Uterus (tissue), 4 donors: Measurements from ENCODE around the gene WSB1. TPM values are rescaled to one million over a fixed set of nuclear protein-coding genes. Genes with fewer than 3 reads are reported as not detected.

Experiments used
- DNase-seq, 2 donors: peaks; one replicate each; pipeline ENCODE4 v3.0.0-alpha.2; 2019 to 2020
- H3K27ac ChIP-seq, 2 donors: fragments of 200-600 bp; sonication (generic); 1 replicate in 1 of 2; 2 replicates in 1 of 2; pipeline ENCODE4 v1.5.1; 2016 to 2018
- H3K27me3 ChIP-seq, 2 donors: fragments of 200-600 bp; sonication (generic); one replicate each; pipeline ENCODE4 v1.5.1; 2018 to 2019; ENCODE audit warnings: control low read depth in 1 of 2
- H3K36me3 ChIP-seq, 2 donors: fragments of 200-600 bp; sonication (generic); one replicate each; pipeline ENCODE4 v1.5.1; 2019; ENCODE audit warnings: control low read depth in 1 of 2
- H3K4me1 ChIP-seq, 2 donors: fragments of 200-600 bp; sonication (generic); one replicate each; pipeline ENCODE4 v1.5.1; 2018 to 2019; ENCODE audit warnings: control low read depth in 1 of 2
- H3K4me3 ChIP-seq, 2 donors: fragments of 200-600 bp; sonication (generic); 1 replicate in 1 of 2; 2 replicates in 1 of 2; pipeline ENCODE4 v1.5.1; 2018 to 2019; ENCODE audit warnings: mild to moderate bottlenecking in 1 of 2
- H3K9me3 ChIP-seq, 2 donors: fragments of 200-600 bp; sonication (generic); one replicate each; pipeline ENCODE4 v1.5.1; 2019; ENCODE audit warnings: control low read depth in 1 of 2
- POLR2A ChIP-seq, 2 donors: fragments of 450-650 bp; IDR thresholded peaks; one replicate each; pipeline ENCODE4 v1.6.1; 2016; ENCODE audit warnings: antibody characterized with exemption in 2 of 2, mild to moderate bottlenecking in 1 of 2, moderate library complexity in 1 of 2
- intact Hi-C: fragments of 100-400 bp; cut with DNase I; formaldehyde crosslinking; loops from one replicate; pipeline ENCODE4 v1.15.1; 2023; ENCODE audit warnings: low total_unique reads
- microRNA-seq: library from miRNA; unstranded; fragments of <30 nt; microRNA quantifications from one replicate; pipeline ENCODE4, GENCODE V29; 2016; ENCODE audit warnings: borderline microRNAs expressed, borderline replicate concordance
- small RNA-seq: library from RNA; depleted of rRNA; stranded (forward); fragments of <200 nt; gene quantifications from one replicate; pipeline ENCODE3, GENCODE V24; 2016
- total RNA-seq, 4 donors: library from RNA; depleted of rRNA in 3 of 4; stranded (reverse); fragments of >200 nt in 3 of 4; gene quantifications; one replicate each; pipeline versions ENCODE4 v1.1.0 to v1.2.4, GENCODE V29; 2014 to 2023
- TF ChIP-seq, protein P1 (sequence below), 4 experiments: fragments of 200-600 bp in 2 of 4; fragments of 450-650 bp in 2 of 4; sonication (generic) in 2 of 4; IDR thresholded peaks; one replicate each; pipeline ENCODE4 v1.5.1; 2016 to 2019; ENCODE audit warnings: antibody characterized with exemption in 4 of 4, mild to moderate bottlenecking in 2 of 4, moderate library complexity in 1 of 4
- donor health status: DM: yes; HTN: yes; CAD: no.

The WSB1 gene
- total RNA-seq, 4 donors from 2014 or later, result 140 to 421 (median 354) TPM

DNA sequence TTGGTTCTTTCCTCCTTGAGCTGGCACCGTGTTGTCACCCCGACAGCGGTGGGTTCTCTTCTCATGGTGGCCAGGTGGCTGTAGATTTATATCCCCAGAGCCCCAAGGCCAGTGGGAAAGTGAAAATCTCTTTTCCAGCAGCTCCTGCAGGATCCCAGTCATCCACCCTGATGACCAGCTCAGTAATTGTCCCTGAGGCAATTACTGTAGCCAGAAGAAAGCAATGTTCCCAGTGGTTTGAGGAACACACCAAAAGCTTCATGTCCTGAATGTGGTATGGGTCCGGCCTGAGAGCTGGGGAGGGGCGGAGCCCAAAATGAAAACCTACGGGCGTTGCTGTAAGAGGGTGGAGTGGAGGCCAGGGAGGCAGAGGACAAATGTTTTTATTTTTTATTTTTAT, 69.0 kb downstream of the WSB1 start:
- TF ChIP-seq POLR2A (IDR thresholded peaks at IDR 0.05), result no peak
- TF ChIP-seq, protein P1, sequence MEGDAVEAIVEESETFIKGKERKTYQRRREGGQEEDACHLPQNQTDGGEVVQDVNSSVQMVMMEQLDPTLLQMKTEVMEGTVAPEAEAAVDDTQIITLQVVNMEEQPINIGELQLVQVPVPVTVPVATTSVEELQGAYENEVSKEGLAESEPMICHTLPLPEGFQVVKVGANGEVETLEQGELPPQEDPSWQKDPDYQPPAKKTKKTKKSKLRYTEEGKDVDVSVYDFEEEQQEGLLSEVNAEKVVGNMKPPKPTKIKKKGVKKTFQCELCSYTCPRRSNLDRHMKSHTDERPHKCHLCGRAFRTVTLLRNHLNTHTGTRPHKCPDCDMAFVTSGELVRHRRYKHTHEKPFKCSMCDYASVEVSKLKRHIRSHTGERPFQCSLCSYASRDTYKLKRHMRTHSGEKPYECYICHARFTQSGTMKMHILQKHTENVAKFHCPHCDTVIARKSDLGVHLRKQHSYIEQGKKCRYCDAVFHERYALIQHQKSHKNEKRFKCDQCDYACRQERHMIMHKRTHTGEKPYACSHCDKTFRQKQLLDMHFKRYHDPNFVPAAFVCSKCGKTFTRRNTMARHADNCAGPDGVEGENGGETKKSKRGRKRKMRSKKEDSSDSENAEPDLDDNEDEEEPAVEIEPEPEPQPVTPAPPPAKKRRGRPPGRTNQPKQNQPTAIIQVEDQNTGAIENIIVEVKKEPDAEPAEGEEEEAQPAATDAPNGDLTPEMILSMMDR (IDR thresholded peaks at IDR 0.05), result no peak
- no peaks in the 10 kb centered on the region for H3K27me3 ChIP-seq
- no peaks in the 10 kb centered on the region for H3K9me3 ChIP-seq
- H3K4me3 ChIP-seq, result no peak overlapping the region
- no peaks in the 10 kb centered on the region for H3K36me3 ChIP-seq
- no peak for DNase-seq
- peak overlapping the region; percentile 80 to 89 for H3K27ac ChIP-seq
- H3K4me1 ChIP-seq, result peaks cover 0 to 6% of the 10 kb centered on the region in 2 donors
- intact Hi-C loops, result no loop called here

DNA sequence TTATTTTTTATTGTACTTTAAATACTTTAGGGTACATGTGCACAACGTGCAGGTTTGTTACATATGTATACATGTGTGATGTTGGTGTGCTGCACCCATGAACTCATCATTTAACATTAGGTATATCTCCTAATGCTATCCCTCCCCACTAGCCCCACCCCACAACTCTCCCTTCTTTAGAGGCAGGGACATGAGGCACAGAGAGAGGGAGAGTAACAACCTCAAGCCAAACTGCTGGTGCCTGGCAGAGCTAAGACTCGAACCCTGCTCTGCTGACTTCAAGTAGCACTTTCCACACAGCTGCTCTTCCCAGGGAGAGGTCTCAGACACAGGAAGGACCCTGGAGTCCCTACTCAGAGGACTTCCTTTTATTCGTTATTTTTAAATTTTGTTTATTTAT, 69.4 kb downstream of the WSB1 start:
- H3K4me1 ChIP-seq, result peaks cover 0 to 6% of the 10 kb centered on the region in 2 donors
- no peaks in the 10 kb centered on the region for H3K9me3 ChIP-seq
- H3K36me3 ChIP-seq, result no peaks in the 10 kb centered on the region
- no peaks in the 10 kb centered on the region for H3K27me3 ChIP-seq
- intact Hi-C loops, result no loop called here
- no peak for TF ChIP-seq POLR2A (IDR thresholded peaks at IDR 0.05)
- TF ChIP-seq, protein P1 (IDR thresholded peaks at IDR 0.05), result no peak
- H3K4me3 ChIP-seq, result no peak overlapping the region
- DNase-seq, result no peak
- peak overlapping the region; percentile 80 to 89 for H3K27ac ChIP-seq

Small RNA genes within 50 kb of the gene (microRNA-seq; reads per million reads assigned to microRNA genes)
- not detected for gene MIR4522

Small RNA genes within 50 kb of the gene (small RNA-seq; reads per million reads assigned to genes)
- gene MIR4522, result not detected

Other genes starting within 250 kb of the WSB1 start
- 10 to 100 TPM; 17.7 to 77.0 (median 34.6) TPM for gene KSR1, start 162.3 kb downstream of the WSB1 start, total RNA-seq